HL-60 (cell line): ENCODE data around the gene DEDD.

ENCODE experiments used
- POLR2AphosphoS5 ChIP-seq: IDR thresholded peaks from 2 replicates; pipeline ENCODE4 v1.6.1; 2012; ENCODE audit warnings: low read depth
- TF ChIP-seq, protein P1 (sequence below): IDR thresholded peaks from 2 replicates; pipeline ENCODE4 v1.6.1; 2012; ENCODE audit warnings: low read depth; ENCODE audit not compliant: insufficient replicate concordance
- TF ChIP-seq, protein P2 (sequence below): IDR thresholded peaks from one replicate; pipeline ENCODE4 v1.5.1; 2011; ENCODE audit warnings: low read length, control low read depth, inconsistent platforms; ENCODE audit not compliant: insufficient read depth

DNA sequence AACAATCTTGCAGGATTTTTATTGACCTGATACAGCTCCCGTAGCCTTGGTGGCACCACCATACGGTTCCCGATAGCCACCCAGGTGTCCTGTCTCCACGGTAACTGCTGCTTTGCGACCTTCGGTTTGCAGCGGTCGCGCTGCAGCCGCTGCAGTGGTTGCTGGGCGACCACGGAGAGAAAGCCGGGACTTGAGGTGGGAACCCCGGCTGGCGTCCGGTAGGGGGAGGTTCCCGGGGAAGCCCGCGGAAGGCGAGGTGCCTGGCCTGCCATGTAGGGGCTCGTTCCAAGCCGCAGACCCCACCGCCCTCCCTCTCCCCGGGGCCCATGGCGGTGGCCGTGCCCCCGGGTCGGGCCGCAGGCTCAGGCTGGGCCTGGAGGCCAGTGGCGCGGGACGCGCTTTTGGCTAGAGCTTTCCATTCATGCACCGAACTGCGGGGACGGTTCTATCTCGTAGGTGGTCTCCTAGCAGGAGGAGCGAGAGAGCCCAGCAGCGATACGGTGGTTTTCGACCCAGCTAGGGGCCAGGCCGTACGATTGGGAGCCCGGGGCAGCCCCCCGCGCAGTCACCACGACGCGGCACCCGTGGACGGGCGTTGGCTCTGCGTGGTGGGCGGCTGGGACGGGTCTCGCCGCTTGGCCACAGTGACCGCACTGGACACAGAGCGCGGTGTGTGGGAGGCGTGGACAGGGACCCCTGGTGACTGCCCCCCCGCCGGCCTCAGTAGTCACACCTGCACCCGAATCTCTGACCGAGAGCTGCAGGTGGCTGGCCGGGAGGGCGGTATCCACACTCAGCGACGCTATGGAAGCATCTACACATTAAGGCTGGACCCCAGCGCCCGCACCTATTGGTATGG, 34.0 kb downstream of the DEDD start, which contains the start of gene KLHDC9:
- no peak for TF ChIP-seq POLR2AphosphoS5
- TF ChIP-seq, protein P1, sequence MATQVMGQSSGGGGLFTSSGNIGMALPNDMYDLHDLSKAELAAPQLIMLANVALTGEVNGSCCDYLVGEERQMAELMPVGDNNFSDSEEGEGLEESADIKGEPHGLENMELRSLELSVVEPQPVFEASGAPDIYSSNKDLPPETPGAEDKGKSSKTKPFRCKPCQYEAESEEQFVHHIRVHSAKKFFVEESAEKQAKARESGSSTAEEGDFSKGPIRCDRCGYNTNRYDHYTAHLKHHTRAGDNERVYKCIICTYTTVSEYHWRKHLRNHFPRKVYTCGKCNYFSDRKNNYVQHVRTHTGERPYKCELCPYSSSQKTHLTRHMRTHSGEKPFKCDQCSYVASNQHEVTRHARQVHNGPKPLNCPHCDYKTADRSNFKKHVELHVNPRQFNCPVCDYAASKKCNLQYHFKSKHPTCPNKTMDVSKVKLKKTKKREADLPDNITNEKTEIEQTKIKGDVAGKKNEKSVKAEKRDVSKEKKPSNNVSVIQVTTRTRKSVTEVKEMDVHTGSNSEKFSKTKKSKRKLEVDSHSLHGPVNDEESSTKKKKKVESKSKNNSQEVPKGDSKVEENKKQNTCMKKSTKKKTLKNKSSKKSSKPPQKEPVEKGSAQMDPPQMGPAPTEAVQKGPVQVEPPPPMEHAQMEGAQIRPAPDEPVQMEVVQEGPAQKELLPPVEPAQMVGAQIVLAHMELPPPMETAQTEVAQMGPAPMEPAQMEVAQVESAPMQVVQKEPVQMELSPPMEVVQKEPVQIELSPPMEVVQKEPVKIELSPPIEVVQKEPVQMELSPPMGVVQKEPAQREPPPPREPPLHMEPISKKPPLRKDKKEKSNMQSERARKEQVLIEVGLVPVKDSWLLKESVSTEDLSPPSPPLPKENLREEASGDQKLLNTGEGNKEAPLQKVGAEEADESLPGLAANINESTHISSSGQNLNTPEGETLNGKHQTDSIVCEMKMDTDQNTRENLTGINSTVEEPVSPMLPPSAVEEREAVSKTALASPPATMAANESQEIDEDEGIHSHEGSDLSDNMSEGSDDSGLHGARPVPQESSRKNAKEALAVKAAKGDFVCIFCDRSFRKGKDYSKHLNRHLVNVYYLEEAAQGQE, result no peak
- TF ChIP-seq, protein P2, sequence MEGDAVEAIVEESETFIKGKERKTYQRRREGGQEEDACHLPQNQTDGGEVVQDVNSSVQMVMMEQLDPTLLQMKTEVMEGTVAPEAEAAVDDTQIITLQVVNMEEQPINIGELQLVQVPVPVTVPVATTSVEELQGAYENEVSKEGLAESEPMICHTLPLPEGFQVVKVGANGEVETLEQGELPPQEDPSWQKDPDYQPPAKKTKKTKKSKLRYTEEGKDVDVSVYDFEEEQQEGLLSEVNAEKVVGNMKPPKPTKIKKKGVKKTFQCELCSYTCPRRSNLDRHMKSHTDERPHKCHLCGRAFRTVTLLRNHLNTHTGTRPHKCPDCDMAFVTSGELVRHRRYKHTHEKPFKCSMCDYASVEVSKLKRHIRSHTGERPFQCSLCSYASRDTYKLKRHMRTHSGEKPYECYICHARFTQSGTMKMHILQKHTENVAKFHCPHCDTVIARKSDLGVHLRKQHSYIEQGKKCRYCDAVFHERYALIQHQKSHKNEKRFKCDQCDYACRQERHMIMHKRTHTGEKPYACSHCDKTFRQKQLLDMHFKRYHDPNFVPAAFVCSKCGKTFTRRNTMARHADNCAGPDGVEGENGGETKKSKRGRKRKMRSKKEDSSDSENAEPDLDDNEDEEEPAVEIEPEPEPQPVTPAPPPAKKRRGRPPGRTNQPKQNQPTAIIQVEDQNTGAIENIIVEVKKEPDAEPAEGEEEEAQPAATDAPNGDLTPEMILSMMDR, result no peak
